Mesothelial cell of epicardium (in vitro differentiated cells): ENCODE results near the gene TMEM255A. TPM values are rescaled to one million over a fixed set of nuclear protein-coding genes. Genes with fewer than 3 reads are reported as not detected.
A peak's percentile ranks its signal among the peaks of the same experiment; 100 is the strongest.

ENCODE experiments used
- DNase-seq, 2 experiments: peaks; one replicate each; pipeline ENCODE4 v3.0.0; 2021; ENCODE audit warnings: low spot score in 2 of 2; ENCODE audit not compliant: unreplicated experiment in 2 of 2
- H3K27ac Mint-ChIP-seq: 2 replicates; pipeline ENCODE4 v1.8.0; 2021; ENCODE audit warnings: mixed read lengths
- H3K27me3 Mint-ChIP-seq: 2 replicates; pipeline ENCODE4 v1.8.0; 2021; ENCODE audit warnings: low read depth, mixed read lengths
- H3K36me3 Mint-ChIP-seq: 2 replicates; pipeline ENCODE4 v1.8.0; 2021; ENCODE audit warnings: mixed read lengths
- H3K4me1 Mint-ChIP-seq: 2 replicates; pipeline ENCODE4 v1.8.0; 2021; ENCODE audit warnings: mixed read lengths
- H3K4me3 Mint-ChIP-seq: 2 replicates; pipeline ENCODE4 v1.8.0; 2021; ENCODE audit warnings: mild to moderate bottlenecking, moderate library complexity, mixed read lengths
- H3K9me3 Mint-ChIP-seq: 2 replicates; pipeline ENCODE4 v1.8.0; 2021; ENCODE audit warnings: mixed read lengths
- CTCF ChIP-seq: fragments of 200-600 bp; sonication (generic); IDR thresholded peaks from one replicate; pipeline ENCODE4 v1.5.0; 2021; ENCODE audit warnings: antibody characterized with exemption; ENCODE audit not compliant: unreplicated experiment
- total RNA-seq: library from RNA; stranded (reverse); gene quantifications from 3 replicates; pipeline ENCODE4 v1.2.1, GENCODE V29; 2021

The TMEM255A gene
- total RNA-seq, 1 donor from 2014 or later = 1.3 TPM

- no peaks in the 10 kb centered on the region for H3K9me3 Mint-ChIP-seq
- H3K4me1 Mint-ChIP-seq = peaks cover 12% of the 10 kb centered on the region
- H3K27ac Mint-ChIP-seq = no peak overlapping the region
- peaks cover 82% of the 10 kb centered on the region for H3K27me3 Mint-ChIP-seq
- no peak overlapping the region for H3K4me3 Mint-ChIP-seq
- DNase-seq = no peak
- TF ChIP-seq CTCF = no peak
- H3K36me3 Mint-ChIP-seq = no peaks in the 10 kb centered on the region
These were observed 434 bp upstream of the TMEM255A start for GRCh38 chrX:120311727-120312063.

GRCh38 chrX:120309873-120310705 is 1.2 kb downstream of the TMEM255A start:
- Mint-ChIP-seq H3K27me3 (peaks cover 83% of the 10 kb centered on the region), H3K9me3 (no peaks in the 10 kb centered on the region), H3K36me3 (no peaks in the 10 kb centered on the region), H3K27ac (peak overlapping the region; percentile 65), H3K4me1 (peaks cover 12% of the 10 kb centered on the region), H3K4me3 (peak overlapping the region; percentile 65)
- peak in 1 of 2 experiments; percentile 43 for DNase-seq
- TF ChIP-seq CTCF = no peak

GRCh38 chrX:120308959-120309872 is 2.0 kb downstream of the TMEM255A start:
- DNase-seq = peak in 1 of 2 experiments; percentile 63
- H3K36me3 Mint-ChIP-seq = no peaks in the 10 kb centered on the region
- no peaks in the 10 kb centered on the region for H3K9me3 Mint-ChIP-seq
- H3K4me3 Mint-ChIP-seq = peak overlapping the region; percentile 65
- peaks cover 76% of the 10 kb centered on the region for H3K27me3 Mint-ChIP-seq
- no peak for TF ChIP-seq CTCF
- H3K4me1 Mint-ChIP-seq = peaks cover 12% of the 10 kb centered on the region
- peak overlapping the region; percentile 65 for H3K27ac Mint-ChIP-seq

- Mint-ChIP-seq H3K4me3 (peak overlapping the region; percentile 65), H3K36me3 (no peaks in the 10 kb centered on the region), H3K27ac (no peak overlapping the region), H3K4me1 (peaks cover 12% of the 10 kb centered on the region), H3K27me3 (peaks cover 71% of the 10 kb centered on the region), H3K9me3 (no peaks in the 10 kb centered on the region)
- no peak for TF ChIP-seq CTCF
- DNase-seq = peak in 1 of 2 experiments; percentile 39
These were observed 2.7 kb downstream of the TMEM255A start for GRCh38 chrX:120308558-120308957.

GRCh38 chrX:120306630-120307029 is 4.6 kb downstream of the TMEM255A start:
- H3K4me1 Mint-ChIP-seq = peaks cover 16% of the 10 kb centered on the region
- no peaks in the 10 kb centered on the region for H3K9me3 Mint-ChIP-seq
- no peaks in the 10 kb centered on the region for H3K36me3 Mint-ChIP-seq
- no peak for DNase-seq
- TF ChIP-seq CTCF = no peak
- no peak overlapping the region for H3K27ac Mint-ChIP-seq
- H3K4me3 Mint-ChIP-seq = no peak overlapping the region
- H3K27me3 Mint-ChIP-seq = peaks cover 55% of the 10 kb centered on the region
